Neural cell (in vitro differentiated cells): Measurements from ENCODE around the gene HMGCS2.

ENCODE experiments used
- CTCF ChIP-seq: fragments of 450-650 bp; IDR thresholded peaks from 2 replicates; pipeline ENCODE4 v1.5.1; 2014; ENCODE audit warnings: antibody characterized with exemption, mild to moderate bottlenecking, moderate library complexity; ENCODE audit not compliant: poor library complexity, severe bottlenecking
- EP300 ChIP-seq: fragments of 450-650 bp; conservative IDR thresholded peaks from 2 replicates; pipeline ENCODE4 v1.6.1; 2014; ENCODE audit warnings: antibody characterized with exemption, mild to moderate bottlenecking, moderate library complexity; ENCODE audit not compliant: poor library complexity, severe bottlenecking
- EZH2 ChIP-seq: fragments of 200-600, 300-800 bp; shearing (Covaris generic), sonication (generic); IDR thresholded peaks from 2 replicates; pipeline ENCODE4 v1.6.1; 2014; ENCODE audit warnings: antibody characterized with exemption, low read length, borderline replicate concordance, mild to moderate bottlenecking; ENCODE audit not compliant: insufficient read depth, poor library complexity, severe bottlenecking
- POLR2AphosphoS5 ChIP-seq: IDR thresholded peaks from 2 replicates; pipeline ENCODE4 v1.6.1; 2012
- RAD21 ChIP-seq: fragments of 450-650 bp; conservative IDR thresholded peaks from 2 replicates; pipeline ENCODE4 v1.6.1; 2014; ENCODE audit warnings: antibody characterized with exemption, mild to moderate bottlenecking, moderate library complexity
- TAF1 ChIP-seq: IDR thresholded peaks from 2 replicates; pipeline ENCODE4 v1.6.1; 2012; ENCODE audit warnings: low read depth

- TF ChIP-seq POLR2AphosphoS5 (no peak), EP300 (no peak), CTCF (no peak), RAD21 (no peak), EZH2 (no peak), TAF1 (no peak)
Measured at GRCh38 chr1:119720866-119721440, 47.8 kb downstream of the HMGCS2 start.
